GM20431 (cell line): ENCODE results near the gene MAP2K1.
"Not testable (repeated sequence)": the region's sequence is repeated elsewhere in the genome, so short reads cannot be mapped to it uniquely, and the experiment has no call there.

Experiments
- in situ Hi-C: fragments of 300-500 bp; cut with MseI, MboI; formaldehyde crosslinking; loops from one replicate; pipeline ENCODE4 v1.15.0; 2020; ENCODE audit warnings: low sequenced_read_pairs; ENCODE audit not compliant: unreplicated experiment

The MAP2K1 gene

GRCh38 chr15:66497502-66498455 lies 111.1 kb downstream of the MAP2K1 start, which contains the start of gene SNAPC5:
SNAPC5 (minus strand) TSS chr15:66497762; CDS start chr15:66497731, 31 bp downstream.
- in situ Hi-C loops: loop anchor here (10.0 kb wide), 1 partner anchor 113 kb away; the partner anchor contains the start of gene MAP2K1

- in situ Hi-C loops: loop anchor here (10.0 kb wide), 1 partner anchor 114 kb away; the partner anchor contains the start of gene MAP2K1
These were observed 112.0 kb downstream of the MAP2K1 start for GRCh38 chr15:66498501-66499386.

- in situ Hi-C loops: not testable (repeated sequence)
These were observed 113.6 kb downstream of the MAP2K1 start for GRCh38 chr15:66500346-66500745.

GRCh38 chr15:66502491-66502890 lies 115.8 kb downstream of the MAP2K1 start:
- in situ Hi-C loops: no loop called here

GRCh38 chr15:66503041-66503648 lies 116.4 kb downstream of the MAP2K1 start:
- in situ Hi-C loops: not testable (repeated sequence)

GRCh38 chr15:66503780-66504562 lies 117.3 kb downstream of the MAP2K1 start:
- in situ Hi-C loops: no loop called here

- in situ Hi-C loops: no loop called here
These were observed 118.1 kb downstream of the MAP2K1 start, which contains the start of the genes RPL4 and ZWILCH for GRCh38 chr15:66504563-66505429. RPL4 (minus strand) TSS chr15:66504855; CDS start chr15:66504790, 65 bp downstream. ZWILCH (plus strand) TSS chr15:66505326; CDS start chr15:66505339, 13 bp downstream.

- in situ Hi-C loops: no loop called here
These were observed 118.7 kb downstream of the MAP2K1 start for GRCh38 chr15:66505430-66505811.

GRCh38 chr15:66505818-66506217 lies 119.1 kb downstream of the MAP2K1 start:
- in situ Hi-C loops: no loop called here

- in situ Hi-C loops: no loop called here
These were observed 121.7 kb downstream of the MAP2K1 start for GRCh38 chr15:66508293-66508883.

GRCh38 chr15:66514586-66514985 lies 127.9 kb downstream of the MAP2K1 start:
- in situ Hi-C loops: no loop called here

- in situ Hi-C loops: no loop called here
These were observed 129.2 kb downstream of the MAP2K1 start for GRCh38 chr15:66515901-66516322.

GRCh38 chr15:66523926-66524325 lies 137.2 kb downstream of the MAP2K1 start:
- in situ Hi-C loops: no loop called here

- in situ Hi-C loops: no loop called here
These were observed 138.1 kb downstream of the MAP2K1 start for GRCh38 chr15:66524838-66525237.

GRCh38 chr15:66535056-66535455 lies 148.3 kb downstream of the MAP2K1 start:
- in situ Hi-C loops: no loop called here
